ENCODE measurements around the gene CENPT. TPM values are rescaled to one million over a fixed set of nuclear protein-coding genes. Genes with fewer than 3 reads are reported as not detected.

Gene CENPT
- total and polyA plus RNA-seq, 2 donors (not counting 1 experiment from before 2014, with no cell fraction given) = 75.0 to 169 TPM

GRCh38 chr16:67807148-67807682, 40.3 kb downstream of the CENPT start:
- H3K9me3 ChIP-seq (ENCODE audit: control extremely low read depth in 1 of 3, control insufficient read depth in 2 of 3, insufficient read depth in 1 of 3, low read length in 2 of 3) = peaks cover 0 to 2% (median 0%) of the 10 kb centered on the region in 3 donors
- POLR2A ChIA-PET = interaction anchor here (0.6 to 1.5 kb wide), 7 partner anchors 9 to 589 kb away, joined by 3 to 11 read pairs (median 3); partner anchors contain the start of gene NUTF2
- peak overlapping the region in 1 of 2 donors; percentile 70 for H3K27ac ChIP-seq (ENCODE audit: low read length in 2 of 2)
- ATAC-seq (ENCODE audit: low read depth) (no peak), DNase-seq (no peak)
- peaks cover 2 to 5% of the 10 kb centered on the region in 2 experiments for H3K36me3 ChIP-seq (replicated peaks in 1 of 2; ENCODE audit: control extremely low read depth in 1 of 2, control insufficient read depth in 1 of 2, extremely low read depth in 1 of 2, insufficient read depth in 2 of 2, low read length in 1 of 2)
- Mint-ChIP-seq H3K9me3 (ENCODE audit: insufficient read depth) (no peaks in the 10 kb centered on the region), H3K27ac (peak overlapping the region; percentile 94), H3K4me1 (peaks cover 39% of the 10 kb centered on the region), H3K27me3 (no peaks in the 10 kb centered on the region), H3K4me3 (peak overlapping the region; percentile 97)
- CTCF ChIA-PET = interaction anchor here (0.8 to 2.7 kb wide), 14 partner anchors 9 to 286 kb away, joined by 3 to 48 read pairs (median 3); partner anchors contain the start of gene GFOD2
- H3K4me1 ChIP-seq (ENCODE audit: control insufficient read depth in 2 of 2, insufficient read depth in 2 of 2, low read length in 2 of 2) = peaks cover 34 to 45% of the 10 kb centered on the region in 2 donors
- peak overlapping the region; percentile 89 to 99 (median 92) for H3K4me3 ChIP-seq (ENCODE audit: control extremely low read depth in 1 of 5, extremely low read depth in 1 of 5, insufficient read depth in 1 of 5, low read depth in 2 of 5, low read length in 4 of 5)
- TF ChIP-seq, protein P1, sequence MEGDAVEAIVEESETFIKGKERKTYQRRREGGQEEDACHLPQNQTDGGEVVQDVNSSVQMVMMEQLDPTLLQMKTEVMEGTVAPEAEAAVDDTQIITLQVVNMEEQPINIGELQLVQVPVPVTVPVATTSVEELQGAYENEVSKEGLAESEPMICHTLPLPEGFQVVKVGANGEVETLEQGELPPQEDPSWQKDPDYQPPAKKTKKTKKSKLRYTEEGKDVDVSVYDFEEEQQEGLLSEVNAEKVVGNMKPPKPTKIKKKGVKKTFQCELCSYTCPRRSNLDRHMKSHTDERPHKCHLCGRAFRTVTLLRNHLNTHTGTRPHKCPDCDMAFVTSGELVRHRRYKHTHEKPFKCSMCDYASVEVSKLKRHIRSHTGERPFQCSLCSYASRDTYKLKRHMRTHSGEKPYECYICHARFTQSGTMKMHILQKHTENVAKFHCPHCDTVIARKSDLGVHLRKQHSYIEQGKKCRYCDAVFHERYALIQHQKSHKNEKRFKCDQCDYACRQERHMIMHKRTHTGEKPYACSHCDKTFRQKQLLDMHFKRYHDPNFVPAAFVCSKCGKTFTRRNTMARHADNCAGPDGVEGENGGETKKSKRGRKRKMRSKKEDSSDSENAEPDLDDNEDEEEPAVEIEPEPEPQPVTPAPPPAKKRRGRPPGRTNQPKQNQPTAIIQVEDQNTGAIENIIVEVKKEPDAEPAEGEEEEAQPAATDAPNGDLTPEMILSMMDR (IDR thresholded peaks at IDR 0.05) = no peak
- TF ChIP-seq EZH2 (IDR thresholded peaks at IDR 0.05; ENCODE audit: borderline replicate concordance, insufficient read depth, low read depth, low read length, poor library complexity, severe bottlenecking) = no peak
- H3K27me3 ChIP-seq (replicated peaks in 1 of 4; ENCODE audit: control extremely low read depth in 1 of 4, control insufficient read depth in 3 of 4, insufficient read depth in 4 of 4, low read length in 3 of 4) = no peaks in the 10 kb centered on the region
- peak overlapping the region; percentile 86 for H3K9ac ChIP-seq (ENCODE audit: low read length)
- WGBS (ENCODE audit: insufficient coverage) = 38% methylated on average over 17 of the region's 24 CpGs
- peak overlapping the region; percentile 90 for H2AFZ ChIP-seq (ENCODE audit: insufficient read depth, low read depth, low read length, poor library complexity, severe bottlenecking)
- intact Hi-C loops (cut with micrococcal nuclease) = loop anchor here (2.0 to 10.0 kb wide), 4 partner anchors 66 to 430 kb away; partner anchors contain the start of genes AGRP, ATP6V0D1, EDC4 and ESRP2
- H3K4me2 ChIP-seq (replicated peaks; ENCODE audit: low read depth, low read length, poor library complexity, severe bottlenecking) = peak overlapping the region; percentile 92
- peaks cover 6% of the 10 kb centered on the region for H4K20me1 ChIP-seq (ENCODE audit: control insufficient read depth, insufficient read depth, low read length, poor library complexity, severe bottlenecking)
- H3K79me2 ChIP-seq (ENCODE audit: control insufficient read depth, insufficient read depth, low read length) = peaks cover 47% of the 10 kb centered on the region
